H9 (cell line): ENCODE results near the gene HES4. TPM values are rescaled to one million over a fixed set of nuclear protein-coding genes. Genes with fewer than 3 reads are reported as not detected.
A peak's percentile ranks its signal among the peaks of the same experiment; 100 is the strongest.

ENCODE experiments used
- DNase-seq: peaks from one replicate; pipeline ENCODE4 v3.0.0-alpha.2; 2017
- H2AFZ ChIP-seq: one replicate; pipeline ENCODE4 v1.6.1; 2013; ENCODE audit warnings: mild to moderate bottlenecking, low read length, control low read depth, moderate library complexity
- H2AK5ac ChIP-seq: 2 replicates; pipeline ENCODE4 v1.6.1; 2013; ENCODE audit warnings: low read length, control low read depth, mixed read lengths; ENCODE audit not compliant: insufficient read length
- H2BK120ac ChIP-seq: one replicate; pipeline ENCODE4 v1.6.1; 2013; ENCODE audit warnings: low read depth, mild to moderate bottlenecking, low read length, control low read depth, inconsistent platforms; ENCODE audit not compliant: poor library complexity, severe bottlenecking
- H2BK12ac ChIP-seq: 2 replicates; pipeline ENCODE4 v1.6.1; 2013; ENCODE audit warnings: low read length, control low read depth, mixed read lengths, low read depth; ENCODE audit not compliant: insufficient read length
- H2BK15ac ChIP-seq: 2 replicates; pipeline ENCODE4 v1.6.1; 2013; ENCODE audit warnings: low read depth, low read length, control low read depth
- H2BK20ac ChIP-seq: one replicate; pipeline ENCODE4 v1.6.1; 2013; ENCODE audit warnings: low read depth, mild to moderate bottlenecking, low read length, control low read depth, inconsistent platforms; ENCODE audit not compliant: poor library complexity, severe bottlenecking
- H2BK5ac ChIP-seq: 2 replicates; pipeline ENCODE4 v1.6.1; 2013; ENCODE audit warnings: low read length, control low read depth, mixed read lengths; ENCODE audit not compliant: insufficient read length
- H3K14ac ChIP-seq: 2 replicates; pipeline ENCODE4 v1.6.1; 2013; ENCODE audit warnings: low read length, control low read depth; ENCODE audit not compliant: insufficient read depth
- H3K18ac ChIP-seq: 2 replicates; pipeline ENCODE4 v1.6.1; 2013; ENCODE audit warnings: low read depth, mild to moderate bottlenecking, mixed read lengths, low read length, control low read depth; ENCODE audit not compliant: insufficient read length
- H3K23ac ChIP-seq: 2 replicates; pipeline ENCODE4 v1.6.1; 2013; ENCODE audit warnings: low read length, control low read depth, mixed read lengths, low read depth; ENCODE audit not compliant: insufficient read length
- H3K23me2 ChIP-seq: 2 replicates; pipeline ENCODE4 v1.6.1; 2013; ENCODE audit warnings: low read depth, mild to moderate bottlenecking, mixed read lengths, low read length, control low read depth; ENCODE audit not compliant: insufficient read length, poor library complexity, severe bottlenecking
- H3K27ac ChIP-seq: 2 replicates; pipeline ENCODE4 v1.5.1; 2013; ENCODE audit warnings: low read length, control low read depth, mixed read lengths, low read depth; ENCODE audit not compliant: insufficient read length
- H3K27me3 ChIP-seq: 2 replicates; pipeline ENCODE4 v1.6.1; 2013; ENCODE audit warnings: low read length, control low read depth, inconsistent platforms; ENCODE audit not compliant: insufficient read depth
- H3K4ac ChIP-seq: 2 replicates; pipeline ENCODE4 v1.6.1; 2013; ENCODE audit warnings: low read depth, mild to moderate bottlenecking, control low read depth, inconsistent platforms, low read length, moderate library complexity
- H3K4me1 ChIP-seq: 2 replicates; pipeline ENCODE4 v1.6.1; 2013; ENCODE audit warnings: low read length, control low read depth, inconsistent platforms; ENCODE audit not compliant: insufficient read depth
- H3K4me2 ChIP-seq: 2 replicates; pipeline ENCODE4 v1.6.1; 2013; ENCODE audit warnings: low read length, control low read depth, mixed read lengths; ENCODE audit not compliant: insufficient read length, insufficient read depth
- H3K56ac ChIP-seq: 2 replicates; pipeline ENCODE4 v1.6.1; 2013; ENCODE audit warnings: low read depth, mild to moderate bottlenecking, mixed read lengths, low read length, control low read depth; ENCODE audit not compliant: insufficient read length
- H3K79me1 ChIP-seq: 2 replicates; pipeline ENCODE4 v1.6.1; 2013; ENCODE audit warnings: low read depth, mild to moderate bottlenecking, moderate library complexity, low read length, control low read depth, inconsistent platforms; ENCODE audit not compliant: insufficient read depth, poor library complexity, severe bottlenecking
- H3K79me2 ChIP-seq: 2 replicates; pipeline ENCODE4 v1.6.1; 2013; ENCODE audit warnings: low read length, control low read depth, inconsistent platforms; ENCODE audit not compliant: insufficient read depth
- H3K9ac ChIP-seq: 2 replicates; pipeline ENCODE4 v1.6.1; 2013; ENCODE audit warnings: low read length, control low read depth, mixed read lengths; ENCODE audit not compliant: insufficient read length; ENCODE audit errors: extremely low read depth
- H3K9me3 ChIP-seq: one replicate; pipeline ENCODE4 v1.6.1; 2013; ENCODE audit warnings: low read depth, low read length, inconsistent platforms; ENCODE audit not compliant: control insufficient read depth
- H3T11ph ChIP-seq: one replicate; pipeline ENCODE4 v1.6.1; 2013; ENCODE audit warnings: mild to moderate bottlenecking, low read length, control low read depth, inconsistent platforms
- H4K20me1 ChIP-seq: one replicate; pipeline ENCODE4 v1.6.1; 2013; ENCODE audit not compliant: control insufficient read depth, insufficient read length, insufficient read depth
- H4K5ac ChIP-seq: 2 replicates; pipeline ENCODE4 v1.6.1; 2013; ENCODE audit warnings: low read depth, mild to moderate bottlenecking, mixed read lengths, low read length, control low read depth; ENCODE audit not compliant: insufficient read length
- H4K8ac ChIP-seq: replicated peaks from 2 replicates; pipeline ENCODE4 v1.6.1; 2013; ENCODE audit warnings: low read length, control low read depth, mixed read lengths, low read depth; ENCODE audit not compliant: insufficient read length
- H4K91ac ChIP-seq: 2 replicates; pipeline ENCODE4 v1.6.1; 2013; ENCODE audit warnings: low read depth, mild to moderate bottlenecking, moderate library complexity, mixed read lengths, low read length, control low read depth; ENCODE audit not compliant: insufficient read length
- H3K27ac Mint-ChIP-seq, 3 experiments: 2 replicates in 2 of 3; 3 replicates in 1 of 3; pipeline ENCODE4 v1.8.0; 2020 to 2021; ENCODE audit warnings: mixed read lengths in 3 of 3, mild to moderate bottlenecking in 1 of 3, moderate library complexity in 1 of 3
- H3K27me3 Mint-ChIP-seq: 2 replicates; pipeline ENCODE4 v1.8.0; 2021; ENCODE audit warnings: low read depth, mild to moderate bottlenecking, moderate library complexity, mixed read lengths
- H3K36me3 Mint-ChIP-seq, 3 experiments: 2 replicates in 2 of 3; 3 replicates in 1 of 3; pipeline ENCODE4 v1.8.0; 2020 to 2021; ENCODE audit warnings: low read depth in 3 of 3, mixed read lengths in 3 of 3; ENCODE audit not compliant: insufficient read depth in 1 of 3
- H3K4me1 Mint-ChIP-seq, 2 experiments: 2 replicates each; pipeline ENCODE4 v1.8.0; 2020; ENCODE audit warnings: mixed read lengths in 2 of 2
- H3K4me3 Mint-ChIP-seq, 2 experiments: 2 replicates in 1 of 2; 3 replicates in 1 of 2; pipeline ENCODE4 v1.8.0; 2020 to 2021; ENCODE audit warnings: mild to moderate bottlenecking in 2 of 2, mixed read lengths in 2 of 2, moderate library complexity in 1 of 2
- H3K9me3 Mint-ChIP-seq, 2 experiments: 2 replicates in 1 of 2; 3 replicates in 1 of 2; pipeline ENCODE4 v1.8.0; 2020; ENCODE audit warnings: mild to moderate bottlenecking in 2 of 2, mixed read lengths in 2 of 2, moderate library complexity in 1 of 2
- WGBS: extraction: QIAGEN DNeasy Blood & Tissue Kit; methylation state at CpG from one replicate; pipeline ENCODE4 v1.1.7; 2013; ENCODE audit warnings: missing lambda C conversion rate, low lambda C conversion rate, mixed read lengths; ENCODE audit not compliant: insufficient read length; ENCODE audit errors: extremely low coverage; 5-methylcytosine and 5-hydroxymethylcytosine counted together
- total RNA-seq: library from RNA; stranded (reverse); gene quantifications from 2 replicates; pipeline ENCODE4 v1.2.1, GENCODE V29; 2021
- TF ChIP-seq, protein P1 (sequence below): fragments of 200-600 bp; sonication (generic); conservative IDR thresholded peaks from 3 replicates; pipeline ENCODE4 v1.8.0; 2021; ENCODE audit warnings: antibody characterized with exemption, mild to moderate bottlenecking

Gene HES4
- total RNA-seq, 1 experiment from 2014 or later = 4.0 TPM

- no peak within 1 kb of the TSS for H3K4ac ChIP-seq
- Mint-ChIP-seq H3K9me3 (peaks cover 3 to 4% of the 10 kb centered on the region in 2 experiments; a peak in 3 of 5 replicates), H3K4me1 (peaks cover 0 to 3% of the 10 kb centered on the region in 2 experiments; a peak in 2 of 4 replicates), H3K27ac (no peak within 1 kb of the TSS), H3K4me3 (peak within 1 kb of the TSS; percentile 57 to 76), H3K36me3 (peaks cover 0 to 26% (median 24%) of the 10 kb centered on the region in 3 experiments; a peak in 6 of 7 replicates), H3K27me3 (peaks cover 49% of the 10 kb centered on the region)
- H3K23ac ChIP-seq = no peak within 1 kb of the TSS
- H3K4me1 ChIP-seq = no peaks in the 10 kb centered on the region
- H3K23me2 ChIP-seq = peaks cover 12% of the 10 kb centered on the region
- H2BK12ac ChIP-seq = no peak within 1 kb of the TSS
- no CpG with 5 or more reads among the region's 31 CpGs for WGBS
- no peak within 1 kb of the TSS for H4K5ac ChIP-seq
- peak within 1 kb of the TSS; percentile 68; the same call in 1 of the 2 replicates for H3K14ac ChIP-seq
- H3K9ac ChIP-seq = no peak within 1 kb of the TSS
- H3K18ac ChIP-seq = peak within 1 kb of the TSS; percentile 51
- H3K27me3 ChIP-seq = peaks cover 11% of the 10 kb centered on the region; the same call in 1 of the 2 replicates
- no peak within 1 kb of the TSS for H2BK120ac ChIP-seq
- H3K56ac ChIP-seq = no peak within 1 kb of the TSS
- H3K9me3 ChIP-seq = no peaks in the 10 kb centered on the region
- H3K79me1 ChIP-seq = no peaks in the 10 kb centered on the region
- H2AFZ ChIP-seq = no peak within 1 kb of the TSS
- H2BK5ac ChIP-seq = no peak within 1 kb of the TSS
- no peak within 1 kb of the TSS for H4K91ac ChIP-seq
- H2BK20ac ChIP-seq = no peak within 1 kb of the TSS
- peak within 1 kb of the TSS; percentile 68 for H3K4me2 ChIP-seq
- no peak within 1 kb of the TSS for H2AK5ac ChIP-seq
- no peaks in the 10 kb centered on the region for H3K79me2 ChIP-seq
- DNase-seq = peak; percentile 78
- no peak within 1 kb of the TSS for H4K8ac ChIP-seq
- TF ChIP-seq, protein P1, sequence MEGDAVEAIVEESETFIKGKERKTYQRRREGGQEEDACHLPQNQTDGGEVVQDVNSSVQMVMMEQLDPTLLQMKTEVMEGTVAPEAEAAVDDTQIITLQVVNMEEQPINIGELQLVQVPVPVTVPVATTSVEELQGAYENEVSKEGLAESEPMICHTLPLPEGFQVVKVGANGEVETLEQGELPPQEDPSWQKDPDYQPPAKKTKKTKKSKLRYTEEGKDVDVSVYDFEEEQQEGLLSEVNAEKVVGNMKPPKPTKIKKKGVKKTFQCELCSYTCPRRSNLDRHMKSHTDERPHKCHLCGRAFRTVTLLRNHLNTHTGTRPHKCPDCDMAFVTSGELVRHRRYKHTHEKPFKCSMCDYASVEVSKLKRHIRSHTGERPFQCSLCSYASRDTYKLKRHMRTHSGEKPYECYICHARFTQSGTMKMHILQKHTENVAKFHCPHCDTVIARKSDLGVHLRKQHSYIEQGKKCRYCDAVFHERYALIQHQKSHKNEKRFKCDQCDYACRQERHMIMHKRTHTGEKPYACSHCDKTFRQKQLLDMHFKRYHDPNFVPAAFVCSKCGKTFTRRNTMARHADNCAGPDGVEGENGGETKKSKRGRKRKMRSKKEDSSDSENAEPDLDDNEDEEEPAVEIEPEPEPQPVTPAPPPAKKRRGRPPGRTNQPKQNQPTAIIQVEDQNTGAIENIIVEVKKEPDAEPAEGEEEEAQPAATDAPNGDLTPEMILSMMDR = no peak
- H4K20me1 ChIP-seq = no peaks in the 10 kb centered on the region
- H2BK15ac ChIP-seq = no peak within 1 kb of the TSS
- no peak within 1 kb of the TSS for H3K27ac ChIP-seq
- no peak within 1 kb of the TSS for H3T11ph ChIP-seq
Observed at GRCh38 chr1:966135-966703, 33.7 kb downstream of the HES4 start, which contains the start of gene PLEKHN1. PLEKHN1 (plus strand) TSS chr1:966482; CDS start chr1:966532, 50 bp downstream.
